GM18858 (cell line): ENCODE measurements around the gene BSCL2.
"Not testable (repeated sequence)": the region's sequence is repeated elsewhere in the genome, so short reads cannot be mapped to it uniquely, and the experiment has no call there.

Experiments
- ATAC-seq: cut with Tn5 transposase; IDR thresholded peaks from one replicate; pipeline ENCODE4 v1.9.1; 2021; ENCODE audit not compliant: unreplicated experiment

The BSCL2 gene

DNA sequence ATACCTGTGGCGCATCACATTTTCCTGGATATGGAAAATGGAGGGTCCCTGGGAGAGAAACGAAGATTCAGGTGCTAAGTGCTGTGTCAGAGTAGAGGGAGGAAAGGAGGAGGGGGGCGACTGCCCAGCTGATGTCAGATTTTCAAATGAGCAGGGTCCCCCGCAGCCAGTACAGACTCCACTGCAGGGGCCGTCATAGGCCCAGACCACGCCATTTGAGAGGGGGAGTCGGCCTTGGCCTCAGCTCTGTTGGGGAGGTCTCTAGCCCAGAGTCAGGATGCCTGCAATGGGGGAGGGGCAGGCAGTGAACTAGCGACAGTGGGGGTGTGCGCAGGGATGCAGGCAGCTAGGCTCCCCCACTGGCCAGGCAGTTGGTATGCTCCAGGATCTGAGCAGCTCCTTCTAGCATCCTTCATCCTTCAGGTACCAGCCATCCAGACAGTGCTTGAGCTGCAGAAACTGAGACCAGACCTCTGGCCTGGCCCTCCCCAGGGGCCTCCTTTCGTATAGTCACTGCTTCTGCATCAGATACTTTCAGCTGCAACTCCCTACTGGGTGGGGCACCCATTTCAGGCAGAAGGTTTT is at the start of gene BSCL2, which contains the start of gene GNG3:
BSCL2 (minus strand) TSS at position 148 of the 585 bp plus-strand sequence. CDS start 229 bp downstream, outside the sequence.
GNG3 (plus strand) TSS at position 400 of the 585 bp plus-strand sequence. CDS start 620 bp downstream, outside the sequence.
- no peak for ATAC-seq

DNA sequence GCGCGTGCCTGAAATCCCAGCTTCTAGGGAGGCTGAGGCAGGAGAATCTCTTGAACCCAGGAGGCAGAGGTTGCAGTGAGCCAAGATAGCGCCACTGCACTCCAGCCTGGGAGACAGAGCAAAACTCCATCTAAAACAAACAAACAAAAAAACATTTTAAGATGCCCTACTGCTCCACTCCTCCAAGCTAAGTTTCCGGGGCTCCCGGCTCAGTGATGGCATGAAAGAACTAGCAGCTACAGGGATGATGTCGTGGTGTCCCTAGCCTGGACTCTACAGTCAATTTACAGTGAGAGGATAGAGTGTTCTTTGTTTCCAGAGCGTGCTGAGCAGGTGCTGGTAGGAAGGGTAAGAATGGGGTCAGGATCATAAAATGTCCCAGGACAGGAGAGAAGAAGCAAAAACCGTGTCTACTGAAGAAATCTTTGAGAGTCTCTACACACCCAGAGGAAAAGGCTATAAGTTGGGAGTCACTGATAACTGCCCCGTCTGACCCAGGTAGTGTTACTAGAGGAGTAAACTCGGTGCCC is 47.9 kb upstream of the BSCL2 start:
- no peak for ATAC-seq

DNA sequence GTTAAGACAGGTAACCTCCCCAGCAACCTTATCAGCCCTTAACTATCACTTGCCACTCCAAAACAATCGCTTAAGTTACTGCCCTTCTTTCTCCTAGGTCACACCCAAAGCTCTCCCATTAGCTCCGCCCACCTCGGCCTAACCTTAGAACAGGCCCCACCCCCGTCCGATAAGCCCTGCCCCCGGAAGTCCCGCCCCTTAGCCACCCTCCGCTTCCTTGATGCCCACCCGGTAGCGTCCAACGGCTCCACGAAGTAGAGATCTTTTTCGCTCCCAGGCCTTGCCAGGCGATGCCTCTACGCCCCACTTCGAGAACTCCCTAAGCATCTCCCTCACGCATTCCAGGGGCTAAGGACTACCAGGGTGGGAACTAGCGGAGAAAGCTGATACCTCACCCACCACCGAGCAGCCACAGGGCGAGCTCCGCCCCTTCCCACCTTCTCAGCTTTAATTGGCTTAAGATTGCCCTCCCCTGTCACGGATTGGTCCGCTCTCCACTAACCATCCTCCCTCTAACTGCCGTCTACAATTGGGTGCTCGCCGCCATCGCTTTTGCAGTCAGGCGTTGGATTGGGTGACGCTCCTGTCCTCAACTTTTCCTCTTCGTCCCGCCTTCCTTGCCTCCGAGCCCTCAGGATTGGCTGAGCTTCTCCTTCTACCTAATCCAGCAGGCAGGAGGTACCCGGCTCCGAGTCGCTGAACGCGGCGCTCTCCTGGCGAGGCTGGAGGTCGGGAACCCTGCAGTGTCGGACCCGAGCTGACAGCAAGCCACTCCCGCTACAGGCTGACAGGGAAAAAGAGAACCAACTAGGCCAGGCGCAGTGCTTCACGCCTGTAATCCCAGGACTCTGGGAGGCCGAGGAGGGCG is 46.7 kb upstream of the BSCL2 start, which contains the start of gene ZBTB3:
ZBTB3 (minus strand) TSS at position 425 of the 868 bp plus-strand sequence. CDS start 496 bp downstream, outside the sequence.
- ATAC-seq: peak; percentile 84

DNA sequence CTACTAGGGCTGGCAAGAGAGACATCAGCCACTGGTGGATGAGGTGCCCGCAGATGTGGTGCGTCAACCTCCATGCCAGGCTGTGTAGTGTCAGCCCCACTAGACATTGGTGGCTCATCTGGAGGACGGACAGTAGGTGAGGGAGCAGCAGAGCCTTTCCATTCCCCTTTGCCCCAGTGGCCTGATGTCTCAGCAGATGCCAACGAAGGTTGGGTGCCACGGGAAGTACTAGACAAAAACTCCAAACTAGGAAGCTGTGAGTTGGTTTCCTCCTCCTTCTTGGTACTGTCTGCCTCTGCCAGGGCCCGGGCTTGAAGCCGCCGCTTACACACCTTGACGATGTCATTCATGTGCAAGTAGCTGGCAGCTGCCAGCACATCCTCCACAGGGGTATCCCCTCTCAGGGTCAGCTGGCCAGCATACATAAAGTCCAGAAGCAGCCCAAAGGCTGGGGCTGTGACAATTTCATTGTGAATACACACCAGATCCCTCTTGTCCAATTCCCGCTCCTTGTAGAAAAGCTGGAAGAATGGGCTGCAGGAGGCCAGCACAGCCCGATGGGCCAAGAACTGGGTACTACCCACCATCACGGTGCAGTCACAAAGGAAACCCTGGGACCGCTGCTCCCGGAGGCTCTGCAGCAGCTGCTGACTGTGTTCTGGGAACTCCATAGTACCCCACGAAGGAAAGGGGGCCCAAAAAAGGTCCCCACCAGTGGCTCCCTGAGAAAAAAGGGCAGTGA is 45.9 kb upstream of the BSCL2 start:
- ATAC-seq: no peak

DNA sequence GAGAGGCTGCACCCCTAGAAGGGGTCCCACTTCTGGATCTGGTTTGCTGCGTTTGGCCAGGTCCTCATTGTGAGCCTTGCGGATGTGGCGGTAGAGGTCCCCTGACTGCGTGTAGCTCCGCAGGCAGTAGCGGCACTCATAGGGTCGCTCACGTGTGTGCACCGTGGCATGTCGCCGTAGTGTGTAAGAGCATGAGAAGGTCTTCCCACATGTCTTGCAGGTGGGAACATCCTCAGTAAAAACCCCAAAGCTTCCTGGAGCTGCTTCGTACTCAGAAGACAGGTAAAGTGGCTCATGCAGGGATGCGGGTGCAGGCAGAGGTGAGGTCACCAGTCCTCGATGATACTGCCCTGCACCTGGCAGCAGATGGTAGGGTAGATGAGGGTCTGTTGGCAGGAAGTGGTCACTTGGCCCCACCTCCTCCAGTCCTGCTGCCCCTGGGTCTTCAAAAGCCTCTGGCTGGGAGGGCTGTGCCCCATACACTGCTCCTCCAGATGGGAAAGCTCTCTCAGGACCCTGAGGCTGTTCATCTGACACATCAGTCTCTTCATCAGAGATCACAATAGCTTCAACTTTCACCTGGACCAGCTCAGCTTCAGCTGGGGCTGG is 45.1 kb upstream of the BSCL2 start:
- ATAC-seq: no peak

DNA sequence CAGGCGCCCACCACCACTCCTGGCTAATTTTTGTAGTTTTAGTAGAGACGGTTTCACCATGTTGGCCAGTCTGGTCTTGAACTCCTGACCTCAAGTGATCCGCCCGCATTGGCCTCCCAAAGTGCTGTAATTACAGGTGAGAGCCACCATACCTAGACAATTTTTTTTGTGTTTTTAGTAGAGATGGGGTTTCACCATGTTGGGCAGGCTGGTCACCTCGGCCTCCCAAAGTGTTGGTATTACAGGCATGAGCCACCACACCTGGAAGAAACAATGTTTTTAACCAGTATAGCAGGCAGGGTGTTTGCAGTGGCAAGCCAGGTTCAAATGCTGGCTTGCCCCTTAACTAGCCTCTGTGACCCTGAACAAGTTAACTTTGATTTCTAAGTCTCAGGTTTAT is 42.7 kb upstream of the BSCL2 start:
- ATAC-seq: not testable (repeated sequence)

DNA sequence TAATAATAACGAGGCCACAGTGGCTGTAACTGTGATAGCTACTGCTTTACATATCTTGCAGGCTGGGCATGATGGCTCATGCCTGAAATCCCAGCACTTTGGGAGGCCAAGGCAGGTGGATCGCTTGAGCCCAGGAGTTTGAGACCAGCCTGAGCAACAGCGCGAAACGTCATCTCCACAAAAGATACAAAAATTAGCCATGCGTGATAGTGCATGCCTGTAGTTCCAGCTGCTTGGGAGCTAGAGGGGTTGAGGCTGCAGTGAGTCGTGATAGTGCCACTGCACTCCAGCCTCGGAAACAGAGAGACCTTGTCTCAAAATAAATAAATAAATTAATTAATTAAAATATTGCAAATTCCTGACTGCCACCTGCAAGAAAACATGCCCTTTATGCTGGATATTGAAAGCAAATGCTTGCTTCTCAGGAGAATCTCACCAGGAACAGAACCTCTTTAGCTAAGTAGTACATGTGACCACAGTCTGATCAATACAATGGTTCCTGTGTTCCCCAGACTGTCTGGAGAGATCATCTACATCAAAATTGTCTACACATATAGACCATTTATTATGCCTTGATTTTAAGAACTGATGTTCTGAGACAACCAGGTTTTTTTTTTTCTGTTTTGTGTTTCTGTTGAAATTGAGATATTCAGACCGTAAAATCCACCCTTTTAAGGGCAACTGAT is 40.4 kb upstream of the BSCL2 start:
- ATAC-seq: no peak

DNA sequence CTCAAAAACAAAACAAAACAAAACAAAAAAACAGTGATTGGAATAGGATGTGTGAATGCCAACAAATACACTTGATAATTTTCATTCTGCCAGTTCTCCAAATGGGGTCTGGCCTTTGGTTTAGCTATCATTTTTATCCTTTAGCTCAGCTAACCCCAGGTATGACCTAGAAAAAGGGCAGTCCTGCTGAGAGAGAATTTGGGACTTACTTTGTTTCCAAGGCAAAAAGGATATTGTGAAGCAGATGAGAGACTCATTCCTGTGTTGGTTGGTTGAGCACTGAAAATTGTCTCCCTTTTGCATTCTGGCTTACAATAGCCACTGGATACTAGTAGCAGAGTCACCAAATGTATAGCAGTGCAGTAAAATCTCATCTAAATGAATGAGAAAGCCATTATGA is 30.0 kb upstream of the BSCL2 start:
- ATAC-seq: no peak

DNA sequence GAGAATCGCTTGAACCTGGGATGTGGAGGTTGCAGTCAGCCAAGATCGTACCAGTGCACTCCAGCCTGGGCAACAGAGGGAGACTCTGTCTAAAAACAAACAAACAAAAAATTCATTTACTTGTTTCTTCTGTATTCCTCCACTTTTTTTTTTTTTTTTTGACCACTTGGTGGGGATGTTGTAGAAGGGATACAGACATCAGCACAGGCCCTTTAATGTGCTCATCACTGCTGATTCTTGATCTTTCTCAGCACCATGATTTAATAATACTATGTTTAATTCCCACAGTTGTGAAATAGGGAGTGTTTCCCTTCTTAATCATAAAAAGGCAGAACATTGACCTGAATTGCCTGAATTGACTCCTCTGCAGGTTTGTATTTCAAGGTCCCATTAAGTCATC is 25.6 kb upstream of the BSCL2 start:
- ATAC-seq: no peak

DNA sequence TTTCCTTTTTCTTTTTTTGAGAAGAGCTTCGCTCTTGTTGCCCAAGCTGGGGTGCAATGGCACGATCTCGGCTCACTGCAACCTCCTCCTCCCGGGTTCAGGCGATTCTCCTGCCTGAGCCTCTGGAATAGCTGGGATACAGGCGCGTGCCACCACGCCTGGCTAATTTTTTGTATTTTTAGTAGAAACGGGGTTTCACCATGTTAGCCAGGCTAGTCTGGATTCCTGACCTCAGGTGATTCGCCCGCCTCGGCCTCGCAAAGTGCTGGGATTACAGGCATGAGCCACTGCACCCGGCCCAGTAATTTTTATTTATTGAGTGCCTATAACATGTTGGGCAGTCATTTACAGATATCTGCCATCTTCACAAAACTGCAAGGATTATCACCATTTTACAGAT is 22.9 kb upstream of the BSCL2 start:
- ATAC-seq: not testable (repeated sequence)

DNA sequence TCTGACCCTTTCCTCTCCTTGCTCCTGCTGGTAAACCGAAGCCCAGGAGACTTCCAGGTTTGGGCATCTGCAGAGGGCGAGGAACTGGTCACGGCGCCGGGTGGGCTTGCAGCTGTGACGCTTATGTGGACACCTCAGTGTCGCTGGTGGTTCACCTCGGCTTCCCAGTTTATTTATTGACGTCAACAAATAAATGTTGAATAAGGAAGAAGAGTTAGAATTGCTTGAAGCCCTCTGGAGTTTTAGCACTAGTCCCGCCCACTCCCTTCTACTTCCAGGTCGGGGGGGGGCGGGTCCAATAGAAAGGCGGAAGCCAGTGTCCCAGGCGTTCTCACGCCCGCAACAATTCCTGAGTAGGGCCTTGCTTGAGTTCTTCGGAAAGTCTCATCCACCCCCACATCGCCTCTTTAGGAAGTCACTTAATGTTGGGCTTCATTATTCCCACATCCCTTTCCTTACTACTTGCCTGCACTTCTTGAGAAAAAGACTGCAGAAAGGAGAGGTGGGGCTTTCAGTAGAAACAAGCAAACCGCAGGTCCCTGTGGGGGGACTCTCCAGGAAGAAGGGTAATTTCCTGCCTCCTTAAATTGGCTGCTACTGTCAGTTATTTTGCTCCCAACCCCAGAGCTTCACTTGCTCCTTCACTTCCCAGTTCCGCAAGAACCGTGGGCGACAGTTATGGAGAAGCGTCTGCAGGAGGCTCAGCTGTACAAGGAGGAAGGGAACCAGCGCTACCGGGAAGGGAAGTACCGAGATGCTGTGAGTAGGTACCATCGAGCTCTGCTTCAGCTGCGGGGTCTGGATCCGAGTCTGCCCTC is 21.2 kb upstream of the BSCL2 start, which contains the start of gene TTC9C:
TTC9C (plus strand) TSS at position 316 of the 818 bp plus-strand sequence; CDS start at position 679, 363 bp downstream.
- peak; percentile 1 for ATAC-seq

DNA sequence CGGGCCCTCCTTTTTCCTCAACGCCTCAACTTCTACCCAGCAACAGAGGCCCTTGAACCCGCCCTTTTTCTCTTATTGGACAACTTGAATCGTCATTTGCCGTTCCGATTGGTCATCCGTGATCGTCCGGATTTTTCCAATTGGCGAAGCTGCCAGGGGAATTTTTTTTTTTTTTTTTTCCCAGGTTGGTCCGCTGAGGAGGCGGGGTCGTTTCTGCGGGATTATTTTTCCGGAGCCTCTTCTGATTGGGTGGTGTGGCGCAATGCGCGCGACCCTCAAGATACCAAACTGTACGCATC is 20.6 kb upstream of the BSCL2 start:
- peak; percentile 36 for ATAC-seq

DNA sequence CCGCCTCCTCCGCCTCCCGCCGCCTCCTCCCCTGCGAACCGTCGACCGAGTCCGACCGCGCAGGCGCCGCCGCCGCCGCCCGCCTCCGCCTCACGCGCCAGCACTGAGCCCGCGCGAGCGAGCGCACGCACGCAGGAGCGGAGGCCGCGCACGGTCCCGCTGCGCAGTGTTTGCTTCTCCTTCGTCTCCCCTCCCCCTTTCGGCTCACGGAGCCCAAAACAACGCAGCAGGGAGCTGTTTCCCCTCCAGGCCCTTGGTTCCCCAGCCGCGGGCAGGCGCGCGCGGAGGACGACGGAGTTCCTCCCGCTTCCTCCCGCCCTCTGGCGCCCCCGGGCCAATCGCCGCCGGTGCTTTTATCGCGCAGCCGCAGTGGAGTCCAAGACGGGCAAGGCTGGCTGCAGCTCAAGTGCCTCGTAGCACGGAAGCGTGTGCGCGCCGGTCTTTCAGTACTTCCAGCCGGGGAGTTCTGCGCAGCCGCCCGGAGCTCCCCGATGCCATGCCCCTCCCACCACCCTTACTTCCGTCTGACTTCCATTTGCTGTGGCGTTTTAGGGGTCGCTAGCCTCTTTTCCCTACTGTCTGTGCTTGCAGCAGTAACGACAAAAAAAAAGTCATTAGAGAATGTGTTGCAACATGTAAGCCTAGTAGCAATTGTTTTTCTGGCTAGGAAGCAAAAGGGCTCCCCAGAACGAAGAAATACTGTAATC is 20.1 kb upstream of the BSCL2 start, which contains the start of gene HNRNPUL2:
HNRNPUL2 (minus strand) TSS at position 293 of the 707 bp plus-strand sequence. CDS start 301 bp downstream, outside the sequence.
- peak; percentile 45 for ATAC-seq

DNA sequence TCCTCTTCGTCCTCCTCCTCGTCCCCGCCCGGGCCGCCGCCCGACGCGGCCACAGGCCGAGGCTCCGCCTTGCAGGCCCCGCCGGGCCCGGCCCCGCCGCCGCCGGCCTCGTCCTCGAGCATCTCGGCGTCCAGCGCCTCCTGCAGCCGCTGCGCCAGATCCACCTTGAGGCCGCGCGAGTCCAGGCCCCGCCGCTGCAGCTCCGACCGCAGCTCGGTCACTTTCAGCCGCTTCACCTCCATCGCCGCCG is 19.6 kb upstream of the BSCL2 start:
- no peak for ATAC-seq

DNA sequence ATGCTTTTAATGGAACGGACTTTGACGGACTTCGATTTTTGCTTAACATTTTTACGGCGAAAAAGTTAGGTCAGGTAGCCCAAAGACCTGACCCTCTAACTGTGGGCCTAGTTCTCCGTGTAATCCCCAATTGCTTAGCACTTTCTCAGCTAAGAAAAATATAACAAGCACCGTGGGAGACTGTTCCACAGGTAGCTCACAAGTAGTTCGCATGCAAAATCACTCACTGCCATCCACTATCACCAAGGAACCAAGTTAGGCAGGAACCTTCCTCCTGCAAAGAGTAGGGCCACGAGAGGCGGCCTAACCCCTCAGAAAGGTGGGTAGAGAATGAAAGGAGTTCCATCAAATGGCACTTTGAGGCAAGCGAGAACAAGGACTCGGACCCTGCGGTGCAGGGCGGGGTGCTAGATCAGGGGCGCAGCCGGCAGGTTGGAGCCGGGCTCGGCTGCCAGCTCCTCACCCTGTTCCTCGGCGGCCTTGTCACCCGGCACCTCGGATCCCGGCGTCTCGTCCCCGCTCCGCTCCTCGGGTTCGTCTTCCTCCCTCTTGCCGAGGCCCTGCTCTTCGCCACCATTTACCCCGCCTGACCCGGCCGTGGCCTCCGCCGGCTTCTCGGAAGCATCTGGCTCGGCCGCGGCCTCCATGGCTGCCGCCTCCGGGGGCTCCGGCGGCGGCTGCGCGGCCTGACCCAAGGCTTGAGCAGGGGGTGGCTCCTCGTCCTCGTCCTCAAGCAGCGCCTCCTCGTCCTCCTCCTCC is 19.1 kb upstream of the BSCL2 start:
- ATAC-seq: no peak

DNA sequence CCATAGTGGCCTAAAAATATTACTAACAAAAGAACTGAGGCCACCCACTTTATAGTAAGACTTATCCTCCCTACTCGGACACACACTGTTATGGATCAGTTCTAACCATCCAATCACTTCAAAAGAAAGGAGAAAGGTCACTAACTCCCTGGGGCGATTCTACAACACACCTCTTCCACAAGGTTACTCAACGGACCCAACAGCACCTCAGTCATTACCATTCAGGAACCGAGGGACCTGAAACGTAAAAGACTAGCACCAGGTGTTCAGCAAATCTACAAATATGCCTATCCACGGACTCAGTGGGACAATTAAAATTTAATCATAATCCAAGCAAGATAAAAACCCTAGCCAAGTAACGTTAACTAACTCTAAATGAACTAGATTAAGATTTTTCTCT is 18.4 kb upstream of the BSCL2 start:
- ATAC-seq: no peak

DNA sequence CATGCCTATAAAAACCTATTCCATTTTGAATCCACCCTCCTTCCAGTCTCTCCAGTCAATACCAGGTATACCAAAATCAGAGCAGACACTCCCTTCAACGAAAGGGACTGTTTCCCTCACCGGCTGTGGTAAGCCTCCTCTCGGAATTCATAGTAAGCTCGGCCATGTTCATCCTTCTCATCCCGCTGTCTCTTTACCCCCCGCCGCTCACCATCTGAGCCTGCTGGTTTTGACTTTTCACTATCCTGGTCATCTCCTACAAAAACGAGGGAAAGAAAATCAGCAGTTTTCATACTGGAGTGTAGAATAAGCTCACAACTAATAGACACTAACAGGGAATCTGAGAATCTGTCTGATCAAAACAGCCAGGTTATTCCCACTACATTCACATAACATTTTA is 16.9 kb upstream of the BSCL2 start:
- ATAC-seq: no peak

DNA sequence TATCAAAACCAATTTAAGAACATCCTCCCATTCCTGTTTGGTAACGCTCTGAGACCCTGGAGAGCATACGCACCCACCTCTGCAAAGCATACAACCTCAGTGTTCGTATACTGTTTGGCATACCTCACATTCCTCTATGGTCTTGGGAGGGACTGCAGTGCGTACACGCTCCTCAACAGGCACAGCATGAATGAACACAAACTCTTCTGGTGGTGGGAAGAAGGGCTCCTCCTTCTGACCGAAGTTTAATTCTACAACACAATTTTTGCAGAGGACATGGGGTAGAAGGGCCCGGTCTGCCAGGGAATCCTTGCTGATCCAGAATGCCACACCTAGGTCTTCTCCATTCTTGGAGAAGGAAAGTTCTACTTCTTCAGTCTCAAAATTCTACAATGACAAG is 14.8 kb upstream of the BSCL2 start:
- ATAC-seq: no peak
